Measurements from ENCODE around the gene IGFL1. TPM values are rescaled to one million over a fixed set of nuclear protein-coding genes. Genes with fewer than 3 reads are reported as not detected.
"Not testable (repeated sequence)": the region's sequence is repeated elsewhere in the genome, so short reads cannot be mapped to it uniquely, and the experiment has no call there.

Gene IGFL1
- total RNA-seq, 1 donor from 2014 or later: not detected

GRCh38 chr19:46232029-46232428 lies 2.5 kb downstream of the IGFL1 start:
- Mint-ChIP-seq H3K36me3 (ENCODE audit: insufficient read depth) (no peaks in the 10 kb centered on the region), H3K4me3 (ENCODE audit: low read depth) (no peak overlapping the region), H3K4me1 (ENCODE audit: low read depth) (no peaks in the 10 kb centered on the region), H3K27me3 (peaks cover 27% of the 10 kb centered on the region), H3K9me3 (ENCODE audit: low read depth) (no peaks in the 10 kb centered on the region), H3K27ac (no peak overlapping the region)
- DNase-seq (ENCODE audit: low spot score, unreplicated experiment): no peak
- TF ChIP-seq CTCF (IDR thresholded peaks at IDR 0.05; ENCODE audit: unreplicated experiment): no peak

GRCh38 chr19:46232468-46232867 lies 2.9 kb downstream of the IGFL1 start:
- no peak for TF ChIP-seq CTCF (IDR thresholded peaks at IDR 0.05; ENCODE audit: unreplicated experiment)
- Mint-ChIP-seq H3K9me3 (ENCODE audit: low read depth) (no peaks in the 10 kb centered on the region), H3K4me1 (ENCODE audit: low read depth) (no peaks in the 10 kb centered on the region), H3K4me3 (ENCODE audit: low read depth) (no peak overlapping the region), H3K27me3 (peaks cover 27% of the 10 kb centered on the region), H3K36me3 (ENCODE audit: insufficient read depth) (no peaks in the 10 kb centered on the region), H3K27ac (no peak overlapping the region)
- no peak for DNase-seq (ENCODE audit: low spot score, unreplicated experiment)

GRCh38 chr19:46232938-46233621 lies 3.5 kb downstream of the IGFL1 start:
- TF ChIP-seq CTCF (IDR thresholded peaks at IDR 0.05; ENCODE audit: unreplicated experiment): no peak
- Mint-ChIP-seq H3K27ac (no peak overlapping the region), H3K4me3 (ENCODE audit: low read depth) (no peak overlapping the region), H3K36me3 (ENCODE audit: insufficient read depth) (no peaks in the 10 kb centered on the region), H3K27me3 (peaks cover 27% of the 10 kb centered on the region), H3K9me3 (ENCODE audit: low read depth) (no peaks in the 10 kb centered on the region), H3K4me1 (ENCODE audit: low read depth) (no peaks in the 10 kb centered on the region)
- no peak for DNase-seq (ENCODE audit: low spot score, unreplicated experiment)

GRCh38 chr19:46233871-46234270 lies 4.3 kb downstream of the IGFL1 start:
- H3K9me3 Mint-ChIP-seq (ENCODE audit: low read depth); H3K36me3 Mint-ChIP-seq (ENCODE audit: insufficient read depth); DNase-seq (ENCODE audit: low spot score, unreplicated experiment); H3K27ac Mint-ChIP-seq; H3K4me1 Mint-ChIP-seq (ENCODE audit: low read depth); H3K4me3 Mint-ChIP-seq (ENCODE audit: low read depth): not testable (repeated sequence)
- peaks cover 19% of the 10 kb centered on the region for H3K27me3 Mint-ChIP-seq

GRCh38 chr19:46238141-46238540 lies 8.6 kb downstream of the IGFL1 start:
- not testable (repeated sequence) for H3K27me3 Mint-ChIP-seq; H3K4me3 Mint-ChIP-seq (ENCODE audit: low read depth); H3K9me3 Mint-ChIP-seq (ENCODE audit: low read depth); H3K27ac Mint-ChIP-seq; DNase-seq (ENCODE audit: low spot score, unreplicated experiment); H3K36me3 Mint-ChIP-seq (ENCODE audit: insufficient read depth)
- H3K4me1 Mint-ChIP-seq (ENCODE audit: low read depth): peaks cover 23% of the 10 kb centered on the region

GRCh38 chr19:46239193-46240024 lies 9.9 kb downstream of the IGFL1 start:
- no peak overlapping the region for H3K27ac Mint-ChIP-seq
- H3K27me3 Mint-ChIP-seq: no peaks in the 10 kb centered on the region
- DNase-seq (ENCODE audit: low spot score, unreplicated experiment): no peak
- H3K4me3 Mint-ChIP-seq (ENCODE audit: low read depth): no peak overlapping the region
- no peaks in the 10 kb centered on the region for H3K9me3 Mint-ChIP-seq (ENCODE audit: low read depth)
- no peak for TF ChIP-seq CTCF (IDR thresholded peaks at IDR 0.05; ENCODE audit: unreplicated experiment)
- peaks cover 23% of the 10 kb centered on the region for H3K4me1 Mint-ChIP-seq (ENCODE audit: low read depth)
- no peaks in the 10 kb centered on the region for H3K36me3 Mint-ChIP-seq (ENCODE audit: insufficient read depth)

All from progenitor cell of endocrine pancreas (in vitro differentiated cells).